GM12878 (cell line): Measurements from ENCODE around the gene MMP14. TPM values are rescaled to one million over a fixed set of nuclear protein-coding genes. Genes with fewer than 3 reads are reported as not detected.

Source experiments
- BCL11A ChIP-seq: IDR thresholded peaks from 2 replicates; pipeline ENCODE4 v1.6.1; 2011; ENCODE audit warnings: low read depth, low read length
- BMI1 ChIP-seq: fragments of 450-650 bp; IDR thresholded peaks from 2 replicates; pipeline ENCODE4 v1.6.1; 2016; ENCODE audit warnings: mild to moderate bottlenecking, moderate library complexity, borderline replicate concordance
- ELK1 ChIP-seq: IDR thresholded peaks from 2 replicates; pipeline ENCODE4 v1.6.1; 2012; ENCODE audit warnings: low read depth, low read length, improper control_type of control experiment
- ESRRA ChIP-seq: IDR thresholded peaks from 2 replicates; pipeline ENCODE4 v1.6.1; 2012; ENCODE audit warnings: mild to moderate bottlenecking, low read length, improper control_type of control experiment
- ETV6 ChIP-seq, 2 experiments: fragments of 450-650 bp in 1 of 2; IDR thresholded peaks in 1 of 2; conservative IDR thresholded peaks in 1 of 2; 2 replicates each; pipeline ENCODE4 v1.6.1; 2014; ENCODE audit warnings: antibody characterized with exemption in 1 of 2, borderline replicate concordance in 1 of 2, low read depth in 1 of 2, mild to moderate bottlenecking in 1 of 2, moderate library complexity in 1 of 2
- GABPA ChIP-seq: IDR thresholded peaks from 2 replicates; pipeline ENCODE4 v1.6.1; 2014; ENCODE audit warnings: antibody characterized with exemption, low read depth, mild to moderate bottlenecking, inconsistent platforms
- HDAC2 ChIP-seq: fragments of 200-600 bp; sonication (generic); IDR thresholded peaks from 2 replicates; pipeline ENCODE4 v1.6.1; 2017
- LARP7 ChIP-seq: fragments of 450-650 bp; IDR thresholded peaks from 2 replicates; pipeline ENCODE4 v1.6.1; 2017; ENCODE audit warnings: mild to moderate bottlenecking
- MTA2 ChIP-seq: fragments of 450-650 bp; IDR thresholded peaks from 2 replicates; pipeline ENCODE4 v1.6.1; 2016; ENCODE audit warnings: low read depth, mild to moderate bottlenecking, moderate library complexity
- MXI1 ChIP-seq: fragments of 150-350 bp; IDR thresholded peaks from 2 replicates; pipeline ENCODE4 v1.6.1; 2011; ENCODE audit warnings: low read depth, mild to moderate bottlenecking, inconsistent platforms, low read length, improper control_type of control experiment
- PAX5 ChIP-seq: IDR thresholded peaks from 2 replicates; pipeline ENCODE4 v1.6.1; 2011; ENCODE audit warnings: low read depth, low read length, borderline replicate concordance
- RBBP5 ChIP-seq: fragments of 200-600 bp; sonication (generic); conservative IDR thresholded peaks from 2 replicates; pipeline ENCODE4 v1.6.1; 2016
- RELB ChIP-seq: fragments of 450-650 bp; IDR thresholded peaks from 2 replicates; pipeline ENCODE4 v1.6.1; 2017; ENCODE audit warnings: low read depth, mild to moderate bottlenecking, moderate library complexity
- RUNX3 ChIP-seq: IDR thresholded peaks from 2 replicates; pipeline ENCODE4 v1.6.1; 2012; ENCODE audit warnings: low read length, inconsistent platforms
- SKIL ChIP-seq: fragments of 450-650 bp; IDR thresholded peaks from 2 replicates; pipeline ENCODE4 v1.6.1; 2017; ENCODE audit warnings: mild to moderate bottlenecking, low read depth, inconsistent platforms; ENCODE audit not compliant: poor library complexity, severe bottlenecking
- SMC3 ChIP-seq: IDR thresholded peaks from 2 replicates; pipeline ENCODE4 v1.6.1; 2011; ENCODE audit warnings: low read length, improper control_type of control experiment, borderline replicate concordance
- SP1 ChIP-seq: IDR thresholded peaks from one replicate; pipeline ENCODE4 v1.6.1; 2011; ENCODE audit warnings: low read depth, low read length
- SREBF1 ChIP-seq: IDR thresholded peaks from 2 replicates; pipeline ENCODE4 v1.6.1; 2012; ENCODE audit warnings: mild to moderate bottlenecking, low read length
- ZNF217 ChIP-seq: fragments of 450-650 bp; IDR thresholded peaks from 2 replicates; pipeline ENCODE4 v1.6.1; 2017; ENCODE audit warnings: antibody characterized with exemption, mild to moderate bottlenecking
- ZNF687 ChIP-seq: fragments of 450-650 bp; IDR thresholded peaks from 2 replicates; pipeline ENCODE4 v1.6.1; 2017; ENCODE audit warnings: mild to moderate bottlenecking, moderate library complexity
- ZZZ3 ChIP-seq: IDR thresholded peaks from 2 replicates; pipeline ENCODE4 v1.6.1; 2011; ENCODE audit warnings: low read depth; ENCODE audit not compliant: control insufficient read depth, insufficient read length
- polyA plus RNA-seq, 11 experiments: library from polyadenylated mRNA; depleted of rRNA in 4 of 11; unstranded in 6 of 11; stranded (reverse) in 5 of 11; fragments of >200 nt; fragmentation: Nextera tagmentation in 4 of 11; fragmentation: Illumina TruSeq in 1 of 11; extraction: Ambion mirVana in 4 of 11; extraction: Trizol in 1 of 11; gene quantifications; 1 replicate in 1 of 11; 2 replicates in 10 of 11; pipeline versions ENCODE4 v1.2.1 to v1.2.3, GENCODE V29; 2011 to 2016; ENCODE audit warnings: inconsistent platforms in 2 of 11, missing spikeins in 2 of 11, low read depth in 1 of 11
- total RNA-seq, 4 experiments: library from RNA; depleted of rRNA in 3 of 4; stranded (reverse); fragments of >200 nt in 3 of 4; fragmentation: Illumina TruSeq in 1 of 4; extraction: Trizol in 1 of 4; gene quantifications; 2 replicates each; pipeline versions ENCODE4 v1.2.1 to v1.2.3, GENCODE V29; 2013 to 2021

Gene MMP14
- total and polyA plus RNA-seq, 10 of the 15 experiments (the other 5 are each of a cell fraction or from before 2014, with no cell fraction given), result 0.31 to 1.9 (median 0.70) TPM; not detected in 2

- TF ChIP-seq ZNF687 (no peak), RELB (peak; percentile 74; the same call in 1 of the 2 replicates), ESRRA (no peak), MXI1 (peak; percentile 23; the same call in 1 of the 2 replicates), LARP7 (no peak; the same call in 1 of the 2 replicates), RBBP5 (no peak), PAX5 (no peak), ELK1 (peak; percentile 47; the same call in 1 of the 2 replicates), BCL11A (no peak), SP1 (no peak), ZZZ3 (no peak), RUNX3 (no peak; the same call in none of the 2 replicates), SREBF1 (no peak), ETV6 (conservative IDR thresholded peaks at IDR 0.05 in 1 of 2, IDR thresholded peaks at IDR 0.05 in 1 of 2; ENCODE audit: borderline replicate concordance in 1 of 2, low read depth in 1 of 2) (no peak), BMI1 (no peak), SKIL (peak; percentile 59), GABPA (peak; percentile 44; the same call in 1 of the 2 replicates), HDAC2 (no peak), ZNF217 (no peak), SMC3 (peak; percentile 69), MTA2 (no peak)
Measured at GRCh38 chr14:22872033-22872832, 35.8 kb downstream of the MMP14 start (continued).
